ENCODE data around the gene AFF3.

The AFF3 gene

DNA sequence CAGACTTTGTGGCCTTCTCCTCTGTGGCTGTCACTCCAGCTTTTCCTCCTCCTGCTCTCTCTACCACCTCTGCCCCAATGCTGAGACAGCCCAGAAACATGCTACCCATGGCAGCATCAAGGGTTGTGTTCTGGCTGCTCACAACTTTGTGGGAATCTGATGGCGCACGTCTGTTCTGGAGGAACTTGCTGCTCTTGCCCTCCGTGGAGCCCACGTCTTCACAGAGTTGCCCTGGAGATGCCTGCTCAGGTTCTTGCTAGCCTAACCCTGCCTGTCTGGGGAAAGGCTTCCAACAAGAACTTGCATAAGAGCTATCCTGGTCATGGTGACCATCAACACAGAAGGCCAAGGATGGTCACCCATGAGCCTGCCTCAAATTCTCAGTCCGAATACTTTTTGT, 237.4 kb downstream of the AFF3 start:
- Histone ChIP-seq H3K27ac (ENCODE audit: low read depth, low read length) (no peak overlapping the region), H2BK120ac (ENCODE audit: insufficient read depth, low read length, poor library complexity) (no peak overlapping the region), H2BK12ac (ENCODE audit: low read length) (no peak overlapping the region), H2AK5ac (ENCODE audit: low read length) (no peak overlapping the region), H3K9me3 (ENCODE audit: insufficient read depth, low read depth, low read length) (peaks cover 3% of the 10 kb centered on the region), H3K79me2 (ENCODE audit: control insufficient read depth, insufficient read depth, low read length, poor library complexity) (no peaks in the 10 kb centered on the region), H3K36me3 (ENCODE audit: control insufficient read depth in 1 of 2, insufficient read depth in 2 of 2, low read length in 2 of 2) (no peaks in the 10 kb centered on the region), H3K4ac (ENCODE audit: low read depth, low read length) (no peak overlapping the region), H3K4me1 (ENCODE audit: control insufficient read depth in 1 of 2, insufficient read depth in 2 of 2, low read length in 2 of 2) (no peaks in the 10 kb centered on the region), H4K91ac (ENCODE audit: low read depth, low read length) (no peak overlapping the region), H2BK5ac (ENCODE audit: low read depth, low read length, poor library complexity) (no peak overlapping the region), H4K8ac (ENCODE audit: low read depth, low read length) (no peak overlapping the region), H3K27me3 (ENCODE audit: insufficient read depth, low read length) (no peaks in the 10 kb centered on the region), H4K12ac (ENCODE audit: low read depth, low read length) (no peak overlapping the region), H3K14ac (ENCODE audit: low read length) (no peak overlapping the region), H3K9ac (ENCODE audit: low read length) (no peak overlapping the region), H3K23ac (ENCODE audit: low read length) (no peak overlapping the region), H3K79me1 (ENCODE audit: low read length) (no peaks in the 10 kb centered on the region), H3K18ac (ENCODE audit: low read length) (no peak overlapping the region), H3K4me2 (ENCODE audit: low read length) (no peak overlapping the region), H3K4me3 (ENCODE audit: low read depth, low read length) (no peak overlapping the region), H2AFZ (ENCODE audit: insufficient read depth, low read length, poor library complexity) (no peak overlapping the region)
- no CpG with 5 or more reads among the region's 5 CpGs for WGBS (ENCODE audit: extremely low coverage, insufficient coverage, insufficient read length)
- DNase-seq, result no peak

DNA sequence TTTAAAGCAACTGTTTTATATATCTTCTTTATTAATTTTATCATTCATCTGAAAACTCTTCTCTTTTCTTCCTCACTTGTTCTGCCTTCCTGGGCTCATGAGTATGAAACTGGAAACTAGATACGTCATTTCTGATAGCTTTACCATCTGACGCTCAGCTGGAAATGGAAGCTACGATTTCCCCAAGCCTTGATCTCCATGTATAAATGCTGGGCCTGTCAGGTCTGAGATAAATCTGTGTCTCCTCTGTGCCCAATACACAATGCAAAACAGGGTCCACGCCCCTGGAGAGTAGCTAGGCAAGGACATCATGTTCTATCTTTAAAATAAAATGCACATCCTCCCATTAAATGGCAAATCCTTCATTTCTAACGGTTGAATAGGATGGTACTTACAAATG, 238.4 kb downstream of the AFF3 start:
- Histone ChIP-seq H3K9ac (ENCODE audit: low read length) (no peak overlapping the region), H3K79me2 (ENCODE audit: control insufficient read depth, insufficient read depth, low read length, poor library complexity) (no peaks in the 10 kb centered on the region), H3K4me3 (ENCODE audit: low read depth, low read length) (no peak overlapping the region), H3K79me1 (ENCODE audit: low read length) (no peaks in the 10 kb centered on the region), H3K23ac (ENCODE audit: low read length) (no peak overlapping the region), H3K9me3 (ENCODE audit: insufficient read depth, low read depth, low read length) (peaks cover 3% of the 10 kb centered on the region), H2AK5ac (ENCODE audit: low read length) (no peak overlapping the region), H3K4me1 (ENCODE audit: control insufficient read depth in 1 of 2, insufficient read depth in 2 of 2, low read length in 2 of 2) (no peaks in the 10 kb centered on the region), H3K4me2 (ENCODE audit: low read length) (no peak overlapping the region), H3K18ac (ENCODE audit: low read length) (no peak overlapping the region), H4K91ac (ENCODE audit: low read depth, low read length) (no peak overlapping the region), H3K14ac (ENCODE audit: low read length) (no peak overlapping the region), H3K27ac (ENCODE audit: low read depth, low read length) (no peak overlapping the region), H4K8ac (ENCODE audit: low read depth, low read length) (no peak overlapping the region), H3K4ac (ENCODE audit: low read depth, low read length) (no peak overlapping the region), H2BK120ac (ENCODE audit: insufficient read depth, low read length, poor library complexity) (no peak overlapping the region), H3K27me3 (ENCODE audit: insufficient read depth, low read length) (no peaks in the 10 kb centered on the region), H2BK12ac (ENCODE audit: low read length) (no peak overlapping the region), H3K36me3 (ENCODE audit: control insufficient read depth in 1 of 2, insufficient read depth in 2 of 2, low read length in 2 of 2) (no peaks in the 10 kb centered on the region), H2AFZ (ENCODE audit: insufficient read depth, low read length, poor library complexity) (no peak overlapping the region), H2BK5ac (ENCODE audit: low read depth, low read length, poor library complexity) (no peak overlapping the region), H4K12ac (ENCODE audit: low read depth, low read length) (no peak overlapping the region)
- no peak for DNase-seq
- WGBS (ENCODE audit: extremely low coverage, insufficient coverage, insufficient read length), result no CpG with 5 or more reads among the region's 5 CpGs

DNA sequence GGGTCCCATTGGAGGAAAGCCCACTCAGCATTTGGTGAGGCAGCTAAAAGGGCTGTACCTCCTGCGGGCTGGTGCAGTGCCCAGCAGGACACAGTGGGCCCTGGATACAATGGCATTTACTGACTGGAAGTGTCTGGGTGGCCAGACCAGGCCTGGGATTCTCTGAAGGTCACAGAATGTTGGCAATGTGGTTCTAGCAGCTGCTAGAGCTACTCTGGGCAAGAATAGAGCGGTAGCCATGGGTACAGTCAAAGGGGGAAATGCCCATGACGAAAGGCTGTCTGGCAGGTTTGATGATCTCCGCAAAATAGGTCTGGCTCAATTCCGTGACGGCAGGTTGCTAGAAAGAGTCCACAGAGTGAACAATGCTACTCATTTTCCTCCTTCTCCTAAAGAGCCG, 241.8 kb downstream of the AFF3 start:
- no peaks in the 10 kb centered on the region for H3K79me1 ChIP-seq (ENCODE audit: low read length)
- no peak overlapping the region for H3K23ac ChIP-seq (ENCODE audit: low read length)
- no peak overlapping the region for H3K14ac ChIP-seq (ENCODE audit: low read length)
- no peaks in the 10 kb centered on the region for H3K27me3 ChIP-seq (ENCODE audit: insufficient read depth, low read length)
- no peak overlapping the region for H2BK12ac ChIP-seq (ENCODE audit: low read length)
- no peak overlapping the region for H2AFZ ChIP-seq (ENCODE audit: insufficient read depth, low read length, poor library complexity)
- H2AK5ac ChIP-seq (ENCODE audit: low read length), result no peak overlapping the region
- H3K9me3 ChIP-seq (ENCODE audit: insufficient read depth, low read depth, low read length), result peaks cover 3% of the 10 kb centered on the region
- H4K12ac ChIP-seq (ENCODE audit: low read depth, low read length), result no peak overlapping the region
- H2BK5ac ChIP-seq (ENCODE audit: low read depth, low read length, poor library complexity), result no peak overlapping the region
- no peak overlapping the region for H3K18ac ChIP-seq (ENCODE audit: low read length)
- H4K8ac ChIP-seq (ENCODE audit: low read depth, low read length), result no peak overlapping the region
- H3K36me3 ChIP-seq (ENCODE audit: control insufficient read depth in 1 of 2, insufficient read depth in 2 of 2, low read length in 2 of 2), result no peaks in the 10 kb centered on the region
- no peak overlapping the region for H3K4ac ChIP-seq (ENCODE audit: low read depth, low read length)
- no CpG with 5 or more reads among the region's 7 CpGs for WGBS (ENCODE audit: extremely low coverage, insufficient coverage, insufficient read length)
- H3K4me3 ChIP-seq (ENCODE audit: low read depth, low read length), result no peak overlapping the region
- H4K91ac ChIP-seq (ENCODE audit: low read depth, low read length), result no peak overlapping the region
- H3K27ac ChIP-seq (ENCODE audit: low read depth, low read length), result no peak overlapping the region
- no peak overlapping the region for H2BK120ac ChIP-seq (ENCODE audit: insufficient read depth, low read length, poor library complexity)
- no peak overlapping the region for H3K4me2 ChIP-seq (ENCODE audit: low read length)
- H3K79me2 ChIP-seq (ENCODE audit: control insufficient read depth, insufficient read depth, low read length, poor library complexity), result no peaks in the 10 kb centered on the region
- H3K9ac ChIP-seq (ENCODE audit: low read length), result no peak overlapping the region
- H3K4me1 ChIP-seq (ENCODE audit: control insufficient read depth in 1 of 2, insufficient read depth in 2 of 2, low read length in 2 of 2), result peaks cover 0 to 3% of the 10 kb centered on the region in 2 experiments
- DNase-seq, result no peak

GRCh38 chr2:99899882-99900281, 242.5 kb downstream of the AFF3 start:
- H4K12ac ChIP-seq (ENCODE audit: low read depth, low read length), result no peak overlapping the region
- DNase-seq, result no peak
- WGBS (ENCODE audit: extremely low coverage, insufficient coverage, insufficient read length), result no CpG with 5 or more reads among the region's 3 CpGs

More at GRCh38 chr2:99899882-99900281, 242.5 kb downstream of the AFF3 start:
- peaks cover 0 to 3% of the 10 kb centered on the region in 2 experiments for H3K4me1 ChIP-seq (ENCODE audit: control insufficient read depth in 1 of 2, insufficient read depth in 2 of 2, low read length in 2 of 2)
- H3K18ac ChIP-seq (ENCODE audit: low read length), result no peak overlapping the region
- no peaks in the 10 kb centered on the region for H3K27me3 ChIP-seq (ENCODE audit: insufficient read depth, low read length)
- H3K23ac ChIP-seq (ENCODE audit: low read length), result no peak overlapping the region
- peaks cover 2% of the 10 kb centered on the region for H3K9me3 ChIP-seq (ENCODE audit: insufficient read depth, low read depth, low read length)
- no peak overlapping the region for H3K9ac ChIP-seq (ENCODE audit: low read length)
- no peaks in the 10 kb centered on the region for H3K36me3 ChIP-seq (ENCODE audit: control insufficient read depth in 1 of 2, insufficient read depth in 2 of 2, low read length in 2 of 2)
- H4K91ac ChIP-seq (ENCODE audit: low read depth, low read length), result no peak overlapping the region
- no peak overlapping the region for H3K27ac ChIP-seq (ENCODE audit: low read depth, low read length)
- H3K4ac ChIP-seq (ENCODE audit: low read depth, low read length), result no peak overlapping the region
- H2BK5ac ChIP-seq (ENCODE audit: low read depth, low read length, poor library complexity), result no peak overlapping the region
- no peak overlapping the region for H2BK12ac ChIP-seq (ENCODE audit: low read length)
- H3K79me2 ChIP-seq (ENCODE audit: control insufficient read depth, insufficient read depth, low read length, poor library complexity), result no peaks in the 10 kb centered on the region
- H3K14ac ChIP-seq (ENCODE audit: low read length), result no peak overlapping the region
- no peak overlapping the region for H3K4me2 ChIP-seq (ENCODE audit: low read length)
- no peak overlapping the region for H2AK5ac ChIP-seq (ENCODE audit: low read length)
- no peak overlapping the region for H2AFZ ChIP-seq (ENCODE audit: insufficient read depth, low read length, poor library complexity)
- no peak overlapping the region for H2BK120ac ChIP-seq (ENCODE audit: insufficient read depth, low read length, poor library complexity)
- no peak overlapping the region for H4K8ac ChIP-seq (ENCODE audit: low read depth, low read length)
- no peak overlapping the region for H3K4me3 ChIP-seq (ENCODE audit: low read depth, low read length)
- H3K79me1 ChIP-seq (ENCODE audit: low read length), result no peaks in the 10 kb centered on the region
